Measurements from ENCODE around the gene EPHB6.

- TF ChIP-seq CTCF (conservative IDR thresholded peaks at IDR 0.05; ENCODE audit: low read depth, low read length) (no peak), EZH2phosphoT487 (IDR thresholded peaks at IDR 0.05; ENCODE audit: borderline replicate concordance, low read length) (no peak), EZH2 (IDR thresholded peaks at IDR 0.05; ENCODE audit: low read length, unreplicated experiment) (no peak)
These were observed 44.8 kb downstream of the EPHB6 start for GRCh38 chr7:142899661-142900060.

All from PC-3 (cell line).